Lung (tissue), 12 donors: Measurements from ENCODE around the gene EMC8. TPM values are rescaled to one million over a fixed set of nuclear protein-coding genes. Genes with fewer than 3 reads are reported as not detected.
A peak's percentile ranks its signal among the peaks of the same experiment; 100 is the strongest.

Source experiments
- ATAC-seq: fragments of 200-7000 bp; cut with Tn5 transposase; one replicate; pipeline ENCODE4 v1.9.1; 2020; ENCODE audit warnings: moderate number of reproducible peaks; ENCODE audit not compliant: insufficient read depth, low FRiP score
- DNase-seq, 3 donors: peaks; one replicate each; pipeline ENCODE4 v3.0.0-alpha.2; 2013 to 2017
- H3K27ac ChIP-seq, 2 donors: one replicate each; pipeline ENCODE4 v1.5.1; 2013; ENCODE audit warnings: mild to moderate bottlenecking in 2 of 2, moderate library complexity in 2 of 2, control low read depth in 1 of 2, inconsistent platforms in 1 of 2, low read depth in 1 of 2, low read length in 1 of 2
- H3K27me3 ChIP-seq, 3 donors: one replicate each; pipeline ENCODE4 v1.5.1; 2013; ENCODE audit warnings: low read length in 2 of 3; ENCODE audit not compliant: control insufficient read depth in 3 of 3, insufficient read depth in 3 of 3
- H3K36me3 ChIP-seq, 4 donors: one replicate each; pipeline ENCODE4 v1.5.1; 2013; ENCODE audit warnings: low read length in 4 of 4, mild to moderate bottlenecking in 1 of 4, moderate library complexity in 1 of 4; ENCODE audit not compliant: control insufficient read depth in 4 of 4, insufficient read depth in 4 of 4
- H3K4me1 ChIP-seq, 5 donors: one replicate each; pipeline ENCODE4 v1.5.1; 2013; ENCODE audit warnings: low read length in 5 of 5, mild to moderate bottlenecking in 2 of 5, moderate library complexity in 1 of 5; ENCODE audit not compliant: control insufficient read depth in 5 of 5, insufficient read depth in 5 of 5
- H3K4me3 ChIP-seq: one replicate; pipeline ENCODE4 v1.5.1; 2013; ENCODE audit warnings: mild to moderate bottlenecking, control low read depth, moderate library complexity
- H3K9ac ChIP-seq, 2 donors: one replicate each; pipeline ENCODE4 v1.5.1; 2013; ENCODE audit warnings: low read length in 2 of 2, control low read depth in 1 of 2; ENCODE audit not compliant: insufficient read depth in 1 of 2
- H3K9me3 ChIP-seq, 4 donors: one replicate each; pipeline ENCODE4 v1.5.1; 2013; ENCODE audit warnings: low read length in 3 of 4, mild to moderate bottlenecking in 1 of 4, moderate library complexity in 1 of 4; ENCODE audit not compliant: control insufficient read depth in 4 of 4, insufficient read depth in 3 of 4
- CTCF ChIP-seq: IDR thresholded peaks from 2 replicates; pipeline ENCODE4 v1.5.1; 2012; ENCODE audit warnings: mild to moderate bottlenecking; ENCODE audit errors: control extremely low read depth, extremely low read depth
- WGBS, 2 donors: extraction: QIAGEN DNeasy Blood & Tissue Kit; methylation state at CpG; one replicate each; pipeline ENCODE4 v1.1.7; 2013; 5-methylcytosine and 5-hydroxymethylcytosine counted together
- polyA plus RNA-seq, 2 donors: library from polyadenylated mRNA; stranded (reverse); fragments of 200-250 nt; gene quantifications; one replicate each; pipeline ENCODE4 v1.2.1, GENCODE V29; 2013
- total RNA-seq, 2 donors: library from RNA; depleted of rRNA in 1 of 2; stranded (reverse); fragments of >200 nt in 1 of 2; gene quantifications; one replicate each; pipeline ENCODE4 v1.2.1, GENCODE V29; 2014 to 2021
- donor health status: control.
- donor health status: control.
- donor health status: Bipolar disorder and iron deficiency.
- donor health status: healthy.
- donor health status: DM: yes; HTN: yes; CAD: no.

Gene EMC8
- total and polyA plus RNA-seq, 4 donors: 10.5 to 26.8 (median 17.5) TPM

- peak; percentile 59 for ATAC-seq
These were observed 31.8 kb downstream of the EMC8 start for GRCh38 chr16:85767531-85767930.

GRCh38 chr16:85765767-85766166 is 33.6 kb downstream of the EMC8 start:
- WGBS, 2 donors: 65 to 82% methylated on average over 8 of the region's 8 CpGs
- H3K9me3 ChIP-seq: no peaks in the 10 kb centered on the region
- H3K9ac ChIP-seq: no peak overlapping the region
- H3K27ac ChIP-seq: no peak overlapping the region
- H3K4me3 ChIP-seq: no peak overlapping the region
- H3K4me1 ChIP-seq: no peaks in the 10 kb centered on the region
- no peaks in the 10 kb centered on the region for H3K27me3 ChIP-seq
- DNase-seq (no peak), ATAC-seq (no peak)
- H3K36me3 ChIP-seq: no peaks in the 10 kb centered on the region
- no peak for TF ChIP-seq CTCF

More at GRCh38 chr16:85767531-85767930, 31.8 kb downstream of the EMC8 start:
- Histone ChIP-seq H3K27ac (no peak overlapping the region), H3K36me3 (no peaks in the 10 kb centered on the region), H3K4me1 (no peaks in the 10 kb centered on the region), H3K27me3 (no peaks in the 10 kb centered on the region), H3K9ac (no peak overlapping the region), H3K4me3 (no peak overlapping the region), H3K9me3 (no peaks in the 10 kb centered on the region)
- TF ChIP-seq CTCF: no peak
- WGBS, 2 donors: 63 to 73% methylated on average over 8 of the region's 8 CpGs
- no peak for DNase-seq

GRCh38 chr16:85765211-85765610 is 34.1 kb downstream of the EMC8 start:
- no peak for TF ChIP-seq CTCF
- WGBS, 2 donors: 67 to 74% methylated on average over 8 of the region's 8 CpGs
- DNase-seq: no peak
- H3K4me3 ChIP-seq: no peak overlapping the region
- no peaks in the 10 kb centered on the region for H3K4me1 ChIP-seq
- no peak overlapping the region for H3K9ac ChIP-seq
- H3K27ac ChIP-seq: no peak overlapping the region
- no peaks in the 10 kb centered on the region for H3K36me3 ChIP-seq
- peaks cover 0 to 4% (median 0%) of the 10 kb centered on the region in 3 donors for H3K27me3 ChIP-seq
- no peaks in the 10 kb centered on the region for H3K9me3 ChIP-seq
- no peak for ATAC-seq

GRCh38 chr16:85763616-85764015 is 35.7 kb downstream of the EMC8 start:
- DNase-seq (no peak), ATAC-seq (no peak)
- no peak for TF ChIP-seq CTCF
- Histone ChIP-seq H3K27me3 (peaks cover 0 to 13% (median 0%) of the 10 kb centered on the region in 3 donors), H3K9ac (no peak overlapping the region), H3K27ac (no peak overlapping the region), H3K4me1 (no peaks in the 10 kb centered on the region), H3K36me3 (no peaks in the 10 kb centered on the region), H3K9me3 (no peaks in the 10 kb centered on the region), H3K4me3 (no peak overlapping the region)
- 80 to 93% methylated on average over 2 of the region's 2 CpGs for WGBS, 2 donors
